ENCODE results near the gene RANBP3.
"Not testable (repeated sequence)": the region's sequence is repeated elsewhere in the genome, so short reads cannot be mapped to it uniquely, and the experiment has no call there.

DNA sequence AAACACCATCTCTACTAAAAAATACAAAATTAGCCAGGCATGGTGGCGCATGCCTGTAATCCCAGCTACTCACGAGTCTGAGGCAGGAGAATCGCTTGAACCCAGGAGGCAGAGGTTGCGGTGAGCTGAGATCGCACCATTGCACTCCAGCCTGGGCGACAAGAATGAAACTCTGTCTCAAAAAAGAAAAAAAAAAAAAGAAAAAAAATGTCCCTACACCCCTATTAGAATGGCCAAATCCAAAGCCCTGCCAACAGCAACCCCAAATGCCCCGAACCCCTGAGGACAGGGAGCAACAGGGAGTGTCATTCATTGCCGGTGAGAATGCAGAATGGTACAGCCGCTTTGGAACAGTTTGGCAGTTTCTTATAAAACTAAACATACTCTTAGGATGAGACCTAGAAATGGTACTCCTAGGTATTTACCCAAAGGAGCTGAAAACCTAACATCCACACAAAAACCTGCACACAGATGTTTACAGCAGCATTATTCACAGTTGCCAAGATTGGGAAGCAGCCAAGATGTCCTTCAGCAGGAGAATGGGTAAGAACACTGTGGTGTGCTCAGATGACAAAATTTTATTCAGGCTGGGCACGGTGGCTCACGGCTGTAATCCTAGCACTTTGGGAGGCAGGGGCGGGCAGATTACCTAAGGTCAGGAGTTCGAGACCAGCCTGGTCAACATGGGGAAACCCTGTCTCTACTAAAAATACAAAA, 94.6 kb downstream of the RANBP3 start:
- TF ChIP-seq ZFP30, RARB, ZFP3 (CRISPR knock-in tag; IDR thresholded peaks at IDR 0.05): not testable (repeated sequence)
- TF ChIP-seq, protein P1, sequence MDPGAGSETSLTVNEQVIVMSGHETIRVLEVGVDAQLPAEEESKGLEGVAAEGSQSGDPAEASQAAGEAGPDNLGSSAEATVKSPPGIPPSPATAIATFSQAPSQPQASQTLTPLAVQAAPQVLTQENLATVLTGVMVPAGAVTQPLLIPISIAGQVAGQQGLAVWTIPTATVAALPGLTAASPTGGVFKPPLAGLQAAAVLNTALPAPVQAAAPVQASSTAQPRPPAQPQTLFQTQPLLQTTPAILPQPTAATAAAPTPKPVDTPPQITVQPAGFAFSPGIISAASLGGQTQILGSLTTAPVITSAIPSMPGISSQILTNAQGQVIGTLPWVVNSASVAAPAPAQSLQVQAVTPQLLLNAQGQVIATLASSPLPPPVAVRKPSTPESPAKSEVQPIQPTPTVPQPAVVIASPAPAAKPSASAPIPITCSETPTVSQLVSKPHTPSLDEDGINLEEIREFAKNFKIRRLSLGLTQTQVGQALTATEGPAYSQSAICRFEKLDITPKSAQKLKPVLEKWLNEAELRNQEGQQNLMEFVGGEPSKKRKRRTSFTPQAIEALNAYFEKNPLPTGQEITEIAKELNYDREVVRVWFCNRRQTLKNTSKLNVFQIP (CRISPR knock-in tag; IDR thresholded peaks at IDR 0.05; ENCODE audit: borderline replicate concordance, low read depth) = not testable (repeated sequence)

Measured in SK-N-SH treated with all-trans-retinoic acid at 6 μM for 48 hours (cell line).